Measurements from ENCODE around the gene OVCH1. TPM values are rescaled to one million over a fixed set of nuclear protein-coding genes. Genes with fewer than 3 reads are reported as not detected.
"Not testable (repeated sequence)": the region's sequence is repeated elsewhere in the genome, so short reads cannot be mapped to it uniquely, and the experiment has no call there.

The OVCH1 gene
- total and polyA plus RNA-seq, 9 of the 15 experiments (the other 6 are each of a cell fraction or from before 2014, with no cell fraction given), result not detected

- CTCF ChIA-PET (ENCODE audit: low intra/inter-chr PET ratio), result interaction anchor here (0.7 kb wide), 1 partner anchor 317 kb away, joined by 3 read pairs; no protein-coding TSS in a partner anchor
- POLR2A ChIA-PET, result interaction anchor here (0.6 kb wide), 1 partner anchor 1666 kb away, joined by 3 read pairs; no protein-coding TSS in a partner anchor
- H3K36me3 ChIP-seq (ENCODE audit: control insufficient read depth, insufficient read depth, low read length); in situ Hi-C loops (cut with MboI); H2AFZ ChIP-seq (ENCODE audit: low read depth, low read length); H3K9me1 ChIP-seq (ENCODE audit: control insufficient read depth, insufficient read depth, low read length); H3K27me3 ChIP-seq (ENCODE audit: control insufficient read depth in 2 of 2, insufficient read depth in 2 of 2, low read length in 2 of 2); H3K4me3 ChIP-seq; BruUV-seq (replicated peaks); H3K4me1 ChIP-seq (replicated peaks in 1 of 2; ENCODE audit: control insufficient read depth in 2 of 2, insufficient read depth in 2 of 2, low read length in 2 of 2); H3K9ac ChIP-seq (ENCODE audit: insufficient read depth in 1 of 2, low read depth in 2 of 2, low read length in 2 of 2); H3K9me3 ChIP-seq (replicated peaks; ENCODE audit: control insufficient read depth, insufficient read depth, low read depth, low read length); H4K20me1 ChIP-seq (replicated peaks; ENCODE audit: control insufficient read depth, insufficient read depth, low read length); FAIRE-seq; H3K27ac ChIP-seq (ENCODE audit: extremely low read depth, low read depth, low read length); ATAC-seq; intact Hi-C loops (cut with micrococcal nuclease); H3K79me2 ChIP-seq (ENCODE audit: control insufficient read depth, insufficient read depth, low read length); H3K4me2 ChIP-seq (ENCODE audit: insufficient read depth, low read length); TF ChIP-seq CEBPG (CRISPR knock-in tag; IDR thresholded peaks at IDR 0.05); JUN (CRISPR knock-in tag; IDR thresholded peaks at IDR 0.05; ENCODE audit: borderline replicate concordance); JUND (tag; IDR thresholded peaks at IDR 0.05; ENCODE audit: borderline replicate concordance, low read depth, low read length): not testable (repeated sequence)
- 0% methylated on average over 3 of the region's 3 CpGs for WGBS (ENCODE audit: insufficient coverage, low coverage, missing lambda C conversion rate)
- peak in 1 of 4 experiments; percentile 8 for DNase-seq (ENCODE audit: extremely low read depth in 1 of 4, low spot score in 3 of 4)
- TF ChIP-seq CEBPG (tag; conservative IDR thresholded peaks at IDR 0.05 in 1 of 2, IDR thresholded peaks at IDR 0.05 in 1 of 2), result peak in 1 of 2 experiments; percentile 25; a peak in 1 of 4 replicates
- TF ChIP-seq JUN (IDR thresholded peaks at IDR 0.05; ENCODE audit: borderline replicate concordance, low read depth, low read length), result 0 out of 2 replicates have a peak, but pooled peaks have one; percentile 21
- peak; percentile 74 for TF ChIP-seq FOSL1 (tag; conservative IDR thresholded peaks at IDR 0.05)
- TF ChIP-seq JUND (IDR thresholded peaks at IDR 0.05; ENCODE audit: borderline replicate concordance, low read depth, low read length), result peak; percentile 28; the same call in 1 of the 2 replicates
These were observed 107.1 kb downstream of the OVCH1 start for GRCh38 chr12:29390419-29390818.

Measured in K562 (cell line).